ENCODE measurements around the gene KCNA1. TPM values are rescaled to one million over a fixed set of nuclear protein-coding genes. Genes with fewer than 3 reads are reported as not detected.

KCNA1 gene
- total RNA-seq, 1 donor = under 0.01 TPM

DNA sequence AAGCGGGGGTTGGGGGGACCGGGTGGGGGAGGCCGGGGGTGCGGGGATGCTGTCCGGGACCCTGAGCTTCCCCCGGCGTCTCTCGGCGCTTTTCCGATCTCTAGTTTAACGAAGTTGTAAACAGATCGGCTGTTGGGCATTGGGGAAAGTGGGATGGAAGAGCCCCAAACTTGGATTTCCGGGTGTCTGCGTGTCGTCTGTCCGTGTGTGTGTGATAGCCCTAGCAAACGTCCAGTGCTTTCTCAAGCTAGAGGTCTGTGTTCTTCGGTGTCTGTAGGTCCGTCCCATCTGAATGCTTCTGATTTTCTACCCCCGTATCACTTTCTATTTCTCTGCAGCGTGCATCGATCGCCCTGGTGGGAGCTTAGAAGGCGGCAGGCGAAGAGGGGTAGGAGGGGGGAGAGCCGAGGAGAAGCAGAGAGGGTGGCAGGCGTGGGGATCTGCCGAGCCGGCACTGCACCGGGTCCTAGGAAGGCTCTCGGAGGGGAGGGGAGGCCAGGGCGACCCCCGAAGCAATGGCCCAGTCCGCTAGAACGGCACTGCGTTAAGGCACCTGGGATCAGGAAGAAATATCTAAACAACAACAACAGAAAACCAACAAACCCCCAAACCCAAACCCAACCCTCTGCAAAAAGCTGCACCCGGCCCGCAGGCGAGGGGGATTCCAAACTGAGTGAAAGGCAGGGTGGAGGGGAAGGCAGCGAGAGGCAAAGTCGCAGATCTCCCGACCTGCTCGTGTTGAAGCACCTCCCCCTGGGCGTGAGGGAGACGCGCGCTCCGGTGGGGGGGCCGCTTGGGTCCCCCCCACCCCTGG lies 1.0 kb downstream of the KCNA1 start:
- DNase-seq (ENCODE audit: low read depth in 2 of 3, low spot score in 2 of 3) = peak in 1 of 3 donors; percentile 44

DNA sequence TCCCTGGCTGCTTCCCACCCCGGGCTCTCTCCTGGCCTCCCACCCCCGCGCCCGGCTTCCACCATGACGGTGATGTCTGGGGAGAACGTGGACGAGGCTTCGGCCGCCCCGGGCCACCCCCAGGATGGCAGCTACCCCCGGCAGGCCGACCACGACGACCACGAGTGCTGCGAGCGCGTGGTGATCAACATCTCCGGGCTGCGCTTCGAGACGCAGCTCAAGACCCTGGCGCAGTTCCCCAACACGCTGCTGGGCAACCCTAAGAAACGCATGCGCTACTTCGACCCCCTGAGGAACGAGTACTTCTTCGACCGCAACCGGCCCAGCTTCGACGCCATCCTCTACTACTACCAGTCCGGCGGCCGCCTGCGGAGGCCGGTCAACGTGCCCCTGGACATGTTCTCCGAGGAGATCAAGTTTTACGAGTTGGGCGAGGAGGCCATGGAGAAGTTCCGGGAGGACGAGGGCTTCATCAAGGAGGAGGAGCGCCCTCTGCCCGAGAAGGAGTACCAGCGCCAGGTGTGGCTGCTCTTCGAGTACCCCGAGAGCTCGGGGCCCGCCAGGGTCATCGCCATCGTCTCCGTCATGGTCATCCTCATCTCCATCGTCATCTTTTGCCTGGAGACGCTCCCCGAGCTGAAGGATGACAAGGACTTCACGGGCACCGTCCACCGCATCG lies 1.8 kb downstream of the KCNA1 start:
- no peak for DNase-seq (ENCODE audit: low read depth in 2 of 3, low spot score in 2 of 3)

GRCh38 chr12:4914720-4915119 lies 5.0 kb downstream of the KCNA1 start:
- DNase-seq (ENCODE audit: low read depth in 2 of 3, low spot score in 2 of 3) = no peak

DNA sequence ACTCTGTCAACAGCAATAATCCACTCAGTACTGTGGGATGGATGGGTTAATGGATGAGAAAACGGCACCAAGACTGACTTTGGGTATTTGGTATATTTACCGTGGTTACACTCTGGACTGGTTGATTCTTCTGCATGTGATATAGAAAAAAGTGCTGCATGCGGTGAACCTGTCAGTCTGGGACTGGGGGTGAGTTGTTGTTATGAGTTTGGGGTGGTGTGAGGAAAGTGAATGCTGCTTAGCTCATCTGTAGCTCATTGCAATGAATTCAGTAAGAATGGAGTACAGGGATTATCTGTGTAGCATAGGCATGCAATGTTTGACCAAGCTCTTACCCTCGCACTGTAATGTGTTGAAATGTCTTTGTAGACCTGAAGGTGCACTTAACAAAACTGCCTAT lies 6.0 kb downstream of the KCNA1 start:
- DNase-seq (ENCODE audit: low read depth in 2 of 3, low spot score in 2 of 3) = no peak

DNA sequence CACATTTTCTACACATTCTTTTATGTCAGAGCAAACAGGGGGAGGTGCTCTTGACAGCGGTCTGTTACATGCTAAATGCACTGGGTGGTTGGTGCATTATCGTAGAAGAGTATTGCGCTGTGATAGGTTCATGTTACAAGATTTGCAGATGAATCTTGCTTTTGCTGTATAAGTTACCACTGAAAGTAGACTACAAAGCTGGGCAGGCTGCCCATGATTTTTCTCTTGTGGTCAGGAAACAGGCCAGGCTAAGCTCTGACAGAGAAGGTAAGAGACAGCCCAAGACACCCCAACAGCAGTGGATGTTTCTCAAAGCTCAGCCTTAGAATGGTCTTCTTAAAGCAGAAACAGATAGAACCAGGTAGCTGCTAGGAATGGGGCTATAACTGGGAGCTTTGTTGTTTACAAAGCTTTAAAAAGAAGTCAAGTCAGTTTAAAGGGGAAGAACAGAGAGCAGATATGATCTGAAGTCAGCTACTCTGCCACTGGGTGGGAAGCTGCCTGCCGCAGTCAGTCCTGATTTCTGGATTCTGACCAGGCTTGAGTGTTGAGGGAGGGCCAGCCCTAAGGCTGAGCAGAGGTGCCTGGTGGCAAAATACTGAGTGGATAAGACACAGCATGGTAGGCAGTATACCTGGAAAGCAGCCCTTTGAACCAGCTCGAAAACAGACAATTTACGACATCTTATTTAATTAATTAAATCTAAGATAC lies 9.4 kb downstream of the KCNA1 start:
- peak in 1 of 3 donors; percentile 82 for DNase-seq (ENCODE audit: low read depth in 2 of 3, low spot score in 2 of 3)

GRCh38 chr12:4932576-4932975 lies 22.9 kb downstream of the KCNA1 start:
- no peak for DNase-seq (ENCODE audit: low read depth in 2 of 3, low spot score in 2 of 3)

- peak in 2 of 3 donors; percentile 74 to 89 for DNase-seq (ENCODE audit: low read depth in 2 of 3, low spot score in 2 of 3)
These were observed 23.7 kb downstream of the KCNA1 start for GRCh38 chr12:4933411-4933810.

DNA sequence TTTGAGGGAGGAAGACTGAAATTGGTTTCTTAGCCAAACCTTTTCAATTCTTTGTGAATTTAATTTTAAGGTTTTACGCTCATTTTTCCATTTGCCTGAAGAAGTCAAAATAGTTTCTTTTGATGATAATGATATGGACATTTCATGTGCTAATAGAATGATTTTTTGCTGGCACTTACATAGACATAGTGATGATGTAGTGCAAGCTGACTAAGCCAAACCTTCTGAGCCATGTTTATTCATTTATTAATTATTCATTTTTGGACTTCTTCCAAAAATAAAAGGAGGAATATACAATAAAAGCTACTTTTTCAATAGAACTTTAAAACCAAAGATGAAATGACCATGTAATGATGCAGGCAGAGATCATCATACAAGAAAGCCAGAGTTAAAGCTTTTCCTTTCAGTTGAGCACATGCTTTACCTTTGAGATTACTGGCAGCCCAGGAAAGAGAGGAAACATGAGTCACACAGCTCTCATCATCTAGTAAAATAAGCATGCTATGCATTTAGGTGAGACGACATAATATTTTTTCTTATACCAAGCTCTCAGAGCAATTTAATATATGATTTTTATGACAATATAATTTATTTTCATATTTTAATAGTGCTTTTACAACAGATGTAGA lies 24.8 kb downstream of the KCNA1 start:
- DNase-seq (ENCODE audit: low read depth in 2 of 3, low spot score in 2 of 3) = peak in 2 of 3 donors; percentile 52 to 58

- no peak for DNase-seq (ENCODE audit: low read depth in 2 of 3, low spot score in 2 of 3)
These were observed 29.2 kb downstream of the KCNA1 start for GRCh38 chr12:4938900-4939299.

- no peak for DNase-seq (ENCODE audit: low read depth in 2 of 3, low spot score in 2 of 3)
These were observed 29.8 kb downstream of the KCNA1 start for GRCh38 chr12:4939418-4940023.

DNA sequence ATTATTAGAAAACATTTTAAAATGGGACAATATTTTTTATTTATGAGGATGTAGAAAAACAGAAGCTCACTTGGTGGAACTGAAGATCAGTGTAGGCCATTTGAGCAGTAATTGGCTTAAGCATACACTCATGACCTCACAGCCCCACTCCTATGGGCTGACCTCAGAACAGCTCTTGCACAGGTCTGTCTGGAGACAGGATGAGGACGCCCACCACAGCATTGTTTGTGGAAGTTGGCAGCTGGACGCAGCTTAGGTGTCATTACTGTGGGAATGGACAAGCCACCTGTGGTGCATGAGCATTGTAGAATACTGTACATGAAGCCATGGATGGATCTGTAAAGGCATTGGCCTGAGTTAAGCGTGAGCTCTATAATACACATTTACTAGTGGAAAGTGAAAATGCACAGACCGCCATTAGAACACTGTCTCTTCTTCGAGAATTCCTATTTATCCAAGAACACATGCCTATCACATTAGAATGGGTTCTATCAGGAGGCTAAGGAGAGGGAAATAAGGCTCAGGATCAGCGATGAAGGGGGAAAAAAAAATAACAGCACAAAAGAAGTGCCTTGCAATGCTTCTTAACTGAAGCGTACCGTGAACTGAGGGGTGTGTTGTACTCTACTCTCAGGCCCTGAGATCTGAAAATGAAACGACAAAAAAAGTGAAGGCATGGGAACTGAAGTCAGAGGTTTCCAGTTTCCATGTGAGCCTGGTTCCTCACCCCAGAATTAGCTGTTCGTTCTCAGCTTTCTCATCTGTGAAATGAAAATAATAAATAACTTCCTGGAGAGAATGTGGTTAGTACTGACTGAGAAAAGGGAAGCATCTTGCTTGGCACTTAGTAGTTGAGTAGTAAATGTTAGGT lies 33.6 kb downstream of the KCNA1 start:
- no peak for DNase-seq (ENCODE audit: low read depth in 2 of 3, low spot score in 2 of 3)

GRCh38 chr12:4943938-4944284 lies 34.2 kb downstream of the KCNA1 start:
- DNase-seq (ENCODE audit: low read depth in 2 of 3, low spot score in 2 of 3) = no peak

DNA sequence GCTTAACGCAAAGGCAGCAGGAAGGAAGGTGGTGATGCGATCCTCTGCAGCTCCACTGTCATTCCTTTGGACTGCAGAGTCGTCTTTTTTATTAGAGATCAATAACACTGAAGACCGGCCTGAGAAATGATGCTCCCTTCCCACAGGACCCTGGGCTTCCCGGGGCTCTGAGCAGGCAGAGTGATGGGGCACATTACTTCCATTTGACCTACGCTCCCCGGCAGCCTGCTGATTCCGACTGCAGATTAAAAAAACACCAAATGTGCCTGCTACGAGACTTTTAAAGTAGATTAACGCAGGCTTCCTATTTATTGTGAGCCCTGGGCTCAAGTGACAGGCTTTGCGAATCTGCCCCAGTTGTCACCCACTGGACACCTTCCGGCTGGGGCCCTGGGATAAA lies 37.5 kb downstream of the KCNA1 start:
- DNase-seq (ENCODE audit: low read depth in 2 of 3, low spot score in 2 of 3) = no peak

DNA sequence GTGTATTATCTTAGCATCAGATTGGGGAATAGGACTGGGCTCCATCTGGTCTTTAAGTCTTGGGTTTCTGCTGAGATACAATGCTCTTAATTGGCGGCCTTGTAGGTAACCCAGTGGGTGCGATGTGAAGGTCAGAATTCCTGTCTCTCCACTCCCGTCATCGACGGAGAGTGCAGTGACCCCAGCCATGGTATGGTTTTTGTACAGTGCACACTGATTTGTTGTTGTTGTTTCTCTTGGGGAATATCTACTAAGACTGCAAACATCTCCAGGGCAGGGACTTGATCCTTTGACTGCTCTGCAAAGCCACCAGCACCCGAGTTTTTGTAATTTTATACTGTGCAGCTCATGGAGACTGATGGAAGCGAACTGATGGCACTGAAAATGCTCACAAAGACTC lies 41.4 kb downstream of the KCNA1 start:
- no peak for DNase-seq (ENCODE audit: low read depth in 2 of 3, low spot score in 2 of 3)

DNA sequence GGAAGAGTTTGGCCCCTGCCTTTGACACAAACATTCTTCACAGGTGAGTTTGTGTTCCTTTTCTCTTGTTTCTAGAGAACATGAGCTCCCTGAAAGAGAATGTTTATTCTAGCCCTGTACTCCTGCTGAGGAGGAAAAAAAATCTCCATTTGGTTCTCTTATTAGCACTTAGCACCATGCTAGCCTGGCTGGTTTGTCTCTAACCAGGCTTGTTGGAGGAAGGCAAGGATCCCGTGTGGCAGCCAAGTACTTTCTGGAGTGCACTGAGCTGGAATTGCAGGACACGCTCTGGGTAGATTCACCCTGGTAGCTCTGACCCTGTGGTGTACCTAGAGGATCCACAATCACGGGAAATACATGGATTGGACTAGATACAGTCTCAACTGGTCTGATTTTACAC lies 41.9 kb downstream of the KCNA1 start:
- DNase-seq (ENCODE audit: low read depth in 2 of 3, low spot score in 2 of 3) = no peak

DNA sequence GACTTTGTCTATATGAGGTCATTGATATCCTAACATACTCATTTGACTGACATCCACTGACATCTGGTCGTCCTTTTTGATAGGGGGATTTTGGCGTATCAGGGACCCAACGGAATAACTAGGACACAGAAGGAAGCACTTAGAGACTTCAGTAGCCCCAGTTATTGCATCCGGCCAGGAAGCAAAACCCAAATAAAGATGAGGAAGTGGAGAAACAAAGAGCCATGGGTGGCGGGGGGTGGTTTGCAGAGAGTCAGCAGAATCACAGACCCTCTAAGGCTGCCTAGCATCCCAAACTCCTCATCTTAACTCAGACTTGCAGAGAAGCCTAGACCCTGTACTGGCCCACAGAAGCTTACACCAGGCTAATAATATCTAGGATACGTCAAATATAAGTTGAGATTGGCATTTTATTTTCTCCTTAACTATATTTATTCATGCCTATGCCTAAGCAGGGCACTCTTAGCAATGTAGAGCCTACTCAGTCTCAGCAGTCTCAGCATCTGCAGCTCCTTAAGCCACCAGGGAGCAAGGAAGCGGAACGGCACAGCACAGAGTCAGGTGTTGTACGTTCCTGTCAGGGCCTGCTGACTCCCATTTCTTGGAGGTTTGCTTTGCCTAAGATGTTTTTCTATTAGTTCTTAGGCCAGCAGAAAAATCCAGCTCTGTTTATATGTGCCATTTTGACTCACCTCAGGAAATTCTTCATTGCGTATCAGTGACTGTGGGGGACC lies 45.1 kb downstream of the KCNA1 start:
- peak in 2 of 3 donors; percentile 17 to 58 for DNase-seq (ENCODE audit: low read depth in 2 of 3, low spot score in 2 of 3)

- DNase-seq (ENCODE audit: low read depth in 2 of 3, low spot score in 2 of 3) = no peak
These were observed 46.3 kb downstream of the KCNA1 start for GRCh38 chr12:4956054-4956453.

DNA sequence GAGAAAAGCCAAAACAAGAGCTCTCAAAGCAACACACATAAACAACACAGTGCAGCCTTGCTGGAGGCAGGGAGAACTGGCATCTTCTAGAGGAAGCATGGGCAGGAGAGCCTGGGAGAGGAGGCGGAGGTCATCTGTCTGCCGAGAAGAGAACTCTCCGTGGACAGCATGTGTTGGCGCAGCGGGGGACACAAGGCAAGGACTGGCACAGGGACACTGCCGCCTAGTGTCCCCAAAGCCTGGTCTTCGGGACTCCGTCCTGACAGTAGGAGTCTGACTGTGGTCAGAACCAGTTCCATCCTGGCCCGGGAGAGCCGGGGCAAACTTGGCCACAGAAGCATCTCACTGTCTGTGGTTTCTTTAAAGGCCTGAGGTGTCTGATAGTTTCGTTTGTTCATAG lies 47.3 kb downstream of the KCNA1 start:
- DNase-seq (ENCODE audit: low read depth in 2 of 3, low spot score in 2 of 3) = no peak

- no peak for DNase-seq (ENCODE audit: low read depth in 2 of 3, low spot score in 2 of 3)
These were observed 48.1 kb downstream of the KCNA1 start for GRCh38 chr12:4957761-4958160.
